ENCODE data around the gene ATP5PB. TPM values are rescaled to one million over a fixed set of nuclear protein-coding genes. Genes with fewer than 3 reads are reported as not detected.
A peak's percentile ranks its signal among the peaks of the same experiment; 100 is the strongest.

Gene ATP5PB
- total RNA-seq, 1 donor from 2014 or later, result 220 TPM

GRCh38 chr1:111503585-111504060, 54.4 kb downstream of the ATP5PB start, which contains the start of the genes ADORA3 and TMIGD3:
ADORA3 (minus strand) TSS chr1:111503633; CDS start chr1:111503354, 279 bp downstream.
TMIGD3 (minus strand) TSS chr1:111503633; CDS start chr1:111503354, 279 bp downstream.
- DNase-seq (no peak), ATAC-seq (ENCODE audit: low read depth) (peak; percentile 3)
- peak within 1 kb of the TSS; percentile 91 for H3K27ac Mint-ChIP-seq
- peaks cover 58% of the 10 kb centered on the region for H3K4me1 Mint-ChIP-seq
- POLR2A ChIA-PET, result interaction anchor here (1.0 to 9.6 kb wide), 5 partner anchors 13 to 372 kb away, joined by 3 to 234 read pairs (median 5); partner anchors contain the start of genes ATP5PB, C1orf162, DDX20 and WDR77
- H3K36me3 Mint-ChIP-seq (ENCODE audit: low read depth), result no peaks in the 10 kb centered on the region
- CTCF ChIA-PET, result interaction anchor here (0.7 to 1.8 kb wide), 5 partner anchors 13 to 244 kb away, joined by 3 to 11 read pairs (median 4); no protein-coding TSS in a partner anchor
- H3K9me3 Mint-ChIP-seq, result no peaks in the 10 kb centered on the region
- peak within 1 kb of the TSS; percentile 19 for H3K4me3 Mint-ChIP-seq
- H3K27me3 Mint-ChIP-seq, result no peaks in the 10 kb centered on the region
- no peak for TF ChIP-seq CTCF (IDR thresholded peaks at IDR 0.05)
- intact Hi-C loops (cut with micrococcal nuclease), result no loop called here

GRCh38 chr1:111504097-111504496, 54.8 kb downstream of the ATP5PB start:
- H3K27ac Mint-ChIP-seq, result peak overlapping the region; percentile 38
- no peak for TF ChIP-seq CTCF (IDR thresholded peaks at IDR 0.05)

GRCh38 chr1:111505641-111506119, 56.4 kb downstream of the ATP5PB start:
- POLR2A ChIA-PET, result interaction anchor here (0.6 to 9.6 kb wide), 5 partner anchors 27 to 249 kb away, joined by 3 to 234 read pairs (median 3); partner anchors contain the start of gene C1orf162
- H3K4me3 Mint-ChIP-seq, result peak overlapping the region; percentile 38
- ATAC-seq (ENCODE audit: low read depth), result peak; percentile 55

More at GRCh38 chr1:111504097-111504496, 54.8 kb downstream of the ATP5PB start:
- intact Hi-C loops (cut with micrococcal nuclease), result no loop called here
- H3K4me3 Mint-ChIP-seq, result no peak overlapping the region
- H3K4me1 Mint-ChIP-seq, result peaks cover 62% of the 10 kb centered on the region
- H3K9me3 Mint-ChIP-seq, result no peaks in the 10 kb centered on the region
- no peak for ATAC-seq (ENCODE audit: low read depth)
- CTCF ChIA-PET, result interaction anchor here (0.7 to 1.8 kb wide), 5 partner anchors 14 to 243 kb away, joined by 3 to 11 read pairs (median 4); no protein-coding TSS in a partner anchor
- no peaks in the 10 kb centered on the region for H3K36me3 Mint-ChIP-seq (ENCODE audit: low read depth)
- POLR2A ChIA-PET, result interaction anchor here (1.2 to 9.6 kb wide), 4 partner anchors 13 to 251 kb away, joined by 3 to 234 read pairs (median 6); partner anchors contain the start of genes ATP5PB, C1orf162, DDX20 and WDR77
- DNase-seq, result no peak
- H3K27me3 Mint-ChIP-seq, result no peaks in the 10 kb centered on the region

GRCh38 chr1:111506561-111506960, 57.3 kb downstream of the ATP5PB start:
- intact Hi-C loops (cut with micrococcal nuclease), result loop anchor here (2.0 kb wide), 3 partner anchors 160 to 634 kb away; partner anchors contain the start of gene CD53
- POLR2A ChIA-PET, result interaction anchor here (0.5 to 9.6 kb wide), 18 partner anchors 9 to 543 kb away, joined by 3 to 234 read pairs (median 16); partner anchors contain the start of genes ATP5PB, C1orf162, DDX20 and INKA2
- H3K4me1 Mint-ChIP-seq, result peaks cover 69% of the 10 kb centered on the region
- peak overlapping the region; percentile 38 for H3K4me3 Mint-ChIP-seq
- CTCF ChIA-PET, result interaction anchor here (2.1 to 4.0 kb wide), 9 partner anchors 17 to 241 kb away, joined by 15 to 123 read pairs (median 21); partner anchors contain the start of genes C1orf162 and RAP1A
- no peaks in the 10 kb centered on the region for H3K9me3 Mint-ChIP-seq
- DNase-seq (no peak), ATAC-seq (ENCODE audit: low read depth) (no peak)
- no peaks in the 10 kb centered on the region for H3K27me3 Mint-ChIP-seq
- H3K36me3 Mint-ChIP-seq (ENCODE audit: low read depth), result no peaks in the 10 kb centered on the region
- no peak for TF ChIP-seq CTCF (IDR thresholded peaks at IDR 0.05)
- H3K27ac Mint-ChIP-seq, result peak overlapping the region; percentile 91

More at GRCh38 chr1:111505641-111506119, 56.4 kb downstream of the ATP5PB start:
- no peaks in the 10 kb centered on the region for H3K27me3 Mint-ChIP-seq
- DNase-seq, result peak; percentile 55
- CTCF ChIA-PET, result interaction anchor here (3.9 kb wide), 1 partner anchor 26 kb away, joined by 123 read pairs; the partner anchor contains the start of gene C1orf162
- H3K9me3 Mint-ChIP-seq, result no peaks in the 10 kb centered on the region
- no peaks in the 10 kb centered on the region for H3K36me3 Mint-ChIP-seq (ENCODE audit: low read depth)
- TF ChIP-seq CTCF (IDR thresholded peaks at IDR 0.05), result no peak
- peaks cover 69% of the 10 kb centered on the region for H3K4me1 Mint-ChIP-seq
- H3K27ac Mint-ChIP-seq, result peak overlapping the region; percentile 91
- intact Hi-C loops (cut with micrococcal nuclease), result loop anchor here (2.0 kb wide), 3 partner anchors 159 to 633 kb away; partner anchors contain the start of gene CD53
